GF-D8 (cell line): Measurements from ENCODE around the gene ABLIM1.

Experiments
- DNase-seq: peaks from one replicate; lab custom pipeline; 2025; lab: John Stamatoyannopoulos, UW

ABLIM1 gene

GRCh38 chr10:114679552-114679951 is 21.5 kb upstream of the ABLIM1 start:
- DNase-seq, result no peak

- DNase-seq, result no peak
These were observed 20.7 kb upstream of the ABLIM1 start for GRCh38 chr10:114678820-114679219.

GRCh38 chr10:114678336-114678735 is 20.3 kb upstream of the ABLIM1 start:
- DNase-seq, result no peak

GRCh38 chr10:114674346-114674745 is 16.3 kb upstream of the ABLIM1 start:
- peak; percentile 44 for DNase-seq

- no peak for DNase-seq
These were observed 11.6 kb upstream of the ABLIM1 start for GRCh38 chr10:114669648-114670047.

GRCh38 chr10:114668375-114669080 is 10.5 kb upstream of the ABLIM1 start:
- DNase-seq, result no peak

GRCh38 chr10:114665873-114666272 is 7.8 kb upstream of the ABLIM1 start:
- DNase-seq, result no peak

- no peak for DNase-seq
These were observed 7.3 kb upstream of the ABLIM1 start for GRCh38 chr10:114665406-114665805.

- no peak for DNase-seq
These were observed 6.1 kb upstream of the ABLIM1 start for GRCh38 chr10:114664127-114664526.

GRCh38 chr10:114663626-114664025 is 5.6 kb upstream of the ABLIM1 start:
- no peak for DNase-seq

- DNase-seq, result no peak
These were observed 4.7 kb upstream of the ABLIM1 start for GRCh38 chr10:114662646-114663217.

GRCh38 chr10:114661212-114661880 is 3.3 kb upstream of the ABLIM1 start:
- DNase-seq, result no peak

- no peak for DNase-seq
These were observed 2.4 kb downstream of the ABLIM1 start for GRCh38 chr10:114655671-114656070.

GRCh38 chr10:114654822-114655575 is 3.1 kb downstream of the ABLIM1 start:
- DNase-seq, result no peak

- DNase-seq, result no peak
These were observed 4.1 kb downstream of the ABLIM1 start for GRCh38 chr10:114653926-114654325.

GRCh38 chr10:114652402-114653368 is 5.4 kb downstream of the ABLIM1 start:
- DNase-seq, result no peak

- DNase-seq, result no peak
These were observed 7.2 kb downstream of the ABLIM1 start for GRCh38 chr10:114650831-114651230.

- no peak for DNase-seq
These were observed 7.8 kb downstream of the ABLIM1 start for GRCh38 chr10:114650266-114650665.

- no peak for DNase-seq
These were observed 8.7 kb downstream of the ABLIM1 start for GRCh38 chr10:114649217-114649903.

GRCh38 chr10:114648368-114648767 is 9.7 kb downstream of the ABLIM1 start:
- DNase-seq, result no peak
